ENCODE data around the gene MGA.

DNA sequence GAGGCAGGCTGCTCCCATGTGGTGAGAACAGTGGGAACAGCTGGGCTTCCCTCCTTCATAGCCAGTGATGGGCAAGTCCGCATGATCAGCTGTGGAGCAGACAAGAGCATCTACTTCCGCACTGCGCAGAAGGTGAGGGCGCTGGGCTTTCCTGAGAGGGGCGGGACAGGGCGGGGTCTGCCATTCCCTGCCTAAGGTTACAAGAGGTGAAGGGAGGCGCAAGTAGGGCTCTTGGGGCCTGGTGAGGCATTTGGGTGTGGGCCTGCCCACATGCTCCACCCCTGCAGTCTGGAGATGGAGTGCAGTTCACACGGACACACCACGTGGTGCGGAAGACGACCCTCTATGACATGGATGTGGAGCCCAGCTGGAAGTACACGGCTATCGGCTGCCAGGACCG, 157.1 kb downstream of the MGA start:
- TF ChIP-seq, protein P1, sequence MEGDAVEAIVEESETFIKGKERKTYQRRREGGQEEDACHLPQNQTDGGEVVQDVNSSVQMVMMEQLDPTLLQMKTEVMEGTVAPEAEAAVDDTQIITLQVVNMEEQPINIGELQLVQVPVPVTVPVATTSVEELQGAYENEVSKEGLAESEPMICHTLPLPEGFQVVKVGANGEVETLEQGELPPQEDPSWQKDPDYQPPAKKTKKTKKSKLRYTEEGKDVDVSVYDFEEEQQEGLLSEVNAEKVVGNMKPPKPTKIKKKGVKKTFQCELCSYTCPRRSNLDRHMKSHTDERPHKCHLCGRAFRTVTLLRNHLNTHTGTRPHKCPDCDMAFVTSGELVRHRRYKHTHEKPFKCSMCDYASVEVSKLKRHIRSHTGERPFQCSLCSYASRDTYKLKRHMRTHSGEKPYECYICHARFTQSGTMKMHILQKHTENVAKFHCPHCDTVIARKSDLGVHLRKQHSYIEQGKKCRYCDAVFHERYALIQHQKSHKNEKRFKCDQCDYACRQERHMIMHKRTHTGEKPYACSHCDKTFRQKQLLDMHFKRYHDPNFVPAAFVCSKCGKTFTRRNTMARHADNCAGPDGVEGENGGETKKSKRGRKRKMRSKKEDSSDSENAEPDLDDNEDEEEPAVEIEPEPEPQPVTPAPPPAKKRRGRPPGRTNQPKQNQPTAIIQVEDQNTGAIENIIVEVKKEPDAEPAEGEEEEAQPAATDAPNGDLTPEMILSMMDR (IDR thresholded peaks at IDR 0.05; ENCODE audit: insufficient read depth, low read length, poor library complexity, severe bottlenecking): no peak
- TF ChIP-seq EZH2phosphoT487 (conservative IDR thresholded peaks at IDR 0.05; ENCODE audit: low read length): no peak

Data from SU-DHL-6 (cell line).